Adrenal gland (tissue), 12 donors: ENCODE results near the gene PLXDC2. TPM values are rescaled to one million over a fixed set of nuclear protein-coding genes. Genes with fewer than 3 reads are reported as not detected.

Source experiments
- DNase-seq, 7 donors: peaks; one replicate each; pipeline ENCODE4 v3.0.0-alpha.2; 2019 to 2020
- H3K27ac ChIP-seq, 5 donors: fragments of 200-600 bp; sonication (generic) in 4 of 5; 1 replicate in 3 of 5; 2 replicates in 2 of 5; pipeline versions ENCODE4 v1.5.1 to v1.8.0; 2016 to 2020; ENCODE audit warnings: mild to moderate bottlenecking in 1 of 5
- H3K27me3 ChIP-seq: fragments of 200-600 bp; 2 replicates; pipeline ENCODE4 v1.8.0; 2021
- H3K36me3 ChIP-seq, 2 donors: fragments of 200-600 bp; replicated peaks in 1 of 2; 1 replicate in 1 of 2; 2 replicates in 1 of 2; pipeline versions ENCODE4 v1.5.1 to v1.8.0; 2018 to 2022
- H3K4me1 ChIP-seq, 2 donors: fragments of 200-600 bp; replicated peaks in 1 of 2; 1 replicate in 1 of 2; 2 replicates in 1 of 2; pipeline versions ENCODE4 v1.5.1 to v1.8.0; 2018 to 2021
- H3K4me3 ChIP-seq, 4 donors: fragments of 200-600 bp; sonication (generic) in 3 of 4; one replicate each; pipeline ENCODE4 v1.5.1; 2016 to 2018
- H3K9me3 ChIP-seq, 3 donors: fragments of 200-600 bp; sonication (generic) in 1 of 3; replicated peaks in 1 of 3; 1 replicate in 2 of 3; 2 replicates in 1 of 3; pipeline versions ENCODE4 v1.5.1 to v1.8.0; 2016 to 2021
- POLR2A ChIP-seq, 2 donors: fragments of 450-650 bp; IDR thresholded peaks; one replicate each; pipeline ENCODE4 v1.6.1; 2017; ENCODE audit warnings: antibody characterized with exemption in 2 of 2, mild to moderate bottlenecking in 2 of 2, moderate library complexity in 1 of 2
- WGBS, 4 donors: extraction: QIAGEN DNeasy Blood & Tissue Kit in 2 of 4; methylation state at CpG; one replicate each; pipeline versions ENCODE4 v1.1.5 to v1.1.7; 2013 to 2017; 5-methylcytosine and 5-hydroxymethylcytosine counted together
- intact Hi-C, 2 donors: fragments of 100-400 bp; cut with DNase I; formaldehyde crosslinking; loops; one replicate each; pipeline versions ENCODE4 v1.14.1 to v1.15.0; 2022 to 2023
- polyA plus RNA-seq, 3 donors: library from polyadenylated mRNA; stranded (reverse); fragments of 200-250 nt in 2 of 3; fragments of 350-450 nt in 1 of 3; fragmentation: Illumina TruSeq in 1 of 3; extraction: RNeasy Lipid Tissue Mini Kit (QIAGEN cat#74804) in 1 of 3; gene quantifications; one replicate each; pipeline ENCODE4 v1.2.3, GENCODE V29; 2013 to 2014
- total RNA-seq, 9 donors: library from RNA; depleted of rRNA in 4 of 9; stranded (reverse); fragments of >200 nt in 4 of 9; fragments of 120-200 nt in 1 of 9; fragmentation: NEBNext Ultra II Directional in 1 of 9; extraction: Animal tissue kit (Norgen Biotek cat#: 25700) in 1 of 9; gene quantifications; one replicate each; pipeline versions ENCODE4 v1.1.0 to v1.2.4, GENCODE V29; 2013 to 2023
- TF ChIP-seq, protein P1 (sequence below), 6 experiments: fragments of 450-650 bp in 4 of 6; fragments of 200-600 bp in 2 of 6; sonication (generic) in 1 of 6; IDR thresholded peaks; 1 replicate in 5 of 6; 2 replicates in 1 of 6; pipeline versions ENCODE4 v1.5.1 to v1.8.0; 2016 to 2021; ENCODE audit warnings: antibody characterized with exemption in 6 of 6, mild to moderate bottlenecking in 2 of 6, moderate library complexity in 1 of 6
- donor health status: healthy with polysubstance abuse.
- donor health status: Bipolar disorder and iron deficiency.
- donor health status: DM: yes; HTN: yes; CAD: no.
- donor health status: DM: no; HTN: no; CAD: no.
- donor health status: DM: no; HTN: no; CAD: no.
- donor health status: DM: yes; HTN: yes; CAD: no.

PLXDC2 gene
- total and polyA plus RNA-seq, 12 donors, result 12.1 to 127 (median 75.1) TPM

DNA sequence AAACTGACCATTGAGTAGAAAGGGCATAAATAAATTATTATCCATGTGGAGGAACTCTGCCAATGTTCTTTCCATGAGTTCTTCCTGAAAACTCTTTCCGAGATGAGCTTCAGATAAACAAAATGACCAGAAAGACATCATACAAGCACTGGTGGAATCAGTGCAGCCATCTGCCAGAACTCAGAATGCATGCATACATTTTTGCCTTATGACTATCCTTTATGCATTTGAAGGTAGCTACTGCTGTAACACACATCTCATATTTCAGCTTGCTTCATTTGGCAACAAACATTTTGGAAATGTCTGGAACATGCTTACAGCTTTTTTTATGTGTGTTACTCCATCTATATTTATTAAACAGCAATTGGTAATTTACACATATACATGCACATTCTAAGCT, 448.9 kb downstream of the PLXDC2 start:
- no peak overlapping the region for H3K27ac ChIP-seq
- TF ChIP-seq, protein P1, sequence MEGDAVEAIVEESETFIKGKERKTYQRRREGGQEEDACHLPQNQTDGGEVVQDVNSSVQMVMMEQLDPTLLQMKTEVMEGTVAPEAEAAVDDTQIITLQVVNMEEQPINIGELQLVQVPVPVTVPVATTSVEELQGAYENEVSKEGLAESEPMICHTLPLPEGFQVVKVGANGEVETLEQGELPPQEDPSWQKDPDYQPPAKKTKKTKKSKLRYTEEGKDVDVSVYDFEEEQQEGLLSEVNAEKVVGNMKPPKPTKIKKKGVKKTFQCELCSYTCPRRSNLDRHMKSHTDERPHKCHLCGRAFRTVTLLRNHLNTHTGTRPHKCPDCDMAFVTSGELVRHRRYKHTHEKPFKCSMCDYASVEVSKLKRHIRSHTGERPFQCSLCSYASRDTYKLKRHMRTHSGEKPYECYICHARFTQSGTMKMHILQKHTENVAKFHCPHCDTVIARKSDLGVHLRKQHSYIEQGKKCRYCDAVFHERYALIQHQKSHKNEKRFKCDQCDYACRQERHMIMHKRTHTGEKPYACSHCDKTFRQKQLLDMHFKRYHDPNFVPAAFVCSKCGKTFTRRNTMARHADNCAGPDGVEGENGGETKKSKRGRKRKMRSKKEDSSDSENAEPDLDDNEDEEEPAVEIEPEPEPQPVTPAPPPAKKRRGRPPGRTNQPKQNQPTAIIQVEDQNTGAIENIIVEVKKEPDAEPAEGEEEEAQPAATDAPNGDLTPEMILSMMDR (IDR thresholded peaks at IDR 0.05), result no peak
- no peak for TF ChIP-seq POLR2A (IDR thresholded peaks at IDR 0.05)
- no peaks in the 10 kb centered on the region for H3K4me1 ChIP-seq
- no peaks in the 10 kb centered on the region for H3K27me3 ChIP-seq
- WGBS, 4 donors, result 79 to 88% (median 85%) methylated on average over 1 of the region's 1 CpG
- H3K4me3 ChIP-seq, result no peak overlapping the region
- H3K9me3 ChIP-seq, result no peaks in the 10 kb centered on the region
- DNase-seq, result no peak
- H3K36me3 ChIP-seq, result no peaks in the 10 kb centered on the region
- intact Hi-C loops, result no loop called here

DNA sequence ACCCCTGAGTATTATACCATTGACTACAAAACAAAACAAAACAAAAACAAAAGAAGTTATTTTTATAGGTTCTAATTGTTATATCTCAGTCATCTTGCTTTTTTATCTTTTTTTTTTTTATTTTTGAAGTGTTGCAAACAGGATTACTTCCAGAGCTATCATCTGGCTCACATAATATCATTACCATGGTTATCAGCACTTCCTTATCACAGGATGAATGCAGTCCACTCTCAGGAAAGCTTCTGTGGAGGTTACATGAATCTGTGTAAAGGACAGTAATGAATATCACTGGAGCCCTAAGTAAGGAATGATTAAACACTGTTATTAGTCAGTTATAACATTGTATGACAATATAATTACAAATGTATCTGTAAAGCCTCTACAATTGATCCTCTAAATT, 451.5 kb downstream of the PLXDC2 start:
- H3K27ac ChIP-seq, result no peak overlapping the region
- H3K9me3 ChIP-seq, result no peaks in the 10 kb centered on the region
- H3K36me3 ChIP-seq, result no peaks in the 10 kb centered on the region
- no peak for DNase-seq
- H3K27me3 ChIP-seq, result no peaks in the 10 kb centered on the region
- intact Hi-C loops, result no loop called here
- TF ChIP-seq, protein P1 (IDR thresholded peaks at IDR 0.05), result no peak
- TF ChIP-seq POLR2A (IDR thresholded peaks at IDR 0.05), result no peak
- no peak overlapping the region for H3K4me3 ChIP-seq
- H3K4me1 ChIP-seq, result no peaks in the 10 kb centered on the region

DNA sequence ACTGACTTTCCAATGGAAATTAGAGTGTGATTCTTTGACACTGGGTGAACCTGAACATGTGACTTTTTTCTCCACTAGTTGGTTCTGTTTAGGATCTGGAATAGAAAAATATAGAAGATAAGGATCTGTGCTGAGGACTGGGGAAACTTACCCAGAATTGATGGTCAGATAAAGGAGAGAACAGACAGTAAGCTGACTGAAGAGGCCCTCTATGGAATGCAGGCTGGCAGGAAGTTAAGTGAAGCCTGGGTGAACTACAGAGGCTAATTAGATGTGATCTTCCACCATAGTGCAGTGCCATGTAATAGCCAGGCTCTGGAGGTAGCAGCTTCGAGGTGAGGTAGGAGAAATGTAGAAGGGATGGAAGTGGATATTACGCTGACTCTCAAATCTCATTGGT, 455.3 kb downstream of the PLXDC2 start:
- no peak for DNase-seq

DNA sequence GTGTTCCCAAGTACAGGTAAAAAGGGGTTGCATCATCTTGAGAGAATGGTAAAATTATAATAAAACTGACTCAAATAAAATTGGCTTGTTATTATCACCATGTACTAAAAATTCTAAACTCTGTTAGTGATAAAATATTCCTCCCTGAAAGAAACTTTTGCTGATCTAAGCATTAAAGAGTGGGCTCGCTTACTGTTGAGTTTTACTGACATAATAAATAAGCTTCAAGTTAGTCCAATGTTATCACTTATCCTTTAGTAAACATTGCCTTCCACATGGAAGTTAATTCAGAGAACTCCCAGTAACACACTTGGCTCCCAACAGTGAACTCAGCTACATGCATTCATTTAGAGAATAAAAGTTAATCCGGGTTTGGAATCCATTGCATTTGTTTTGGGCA, 456.4 kb downstream of the PLXDC2 start:
- H3K4me3 ChIP-seq, result no peak overlapping the region
- H3K27me3 ChIP-seq, result no peaks in the 10 kb centered on the region
- WGBS, 4 donors, result 46 to 83% (median 57%) methylated on average over 2 of the region's 2 CpGs
- H3K27ac ChIP-seq, result no peak overlapping the region
- TF ChIP-seq POLR2A (IDR thresholded peaks at IDR 0.05), result no peak
- TF ChIP-seq, protein P1 (IDR thresholded peaks at IDR 0.05), result no peak
- peaks cover 0 to 10% of the 10 kb centered on the region in 2 donors for H3K4me1 ChIP-seq
- H3K9me3 ChIP-seq, result no peaks in the 10 kb centered on the region
- no peaks in the 10 kb centered on the region for H3K36me3 ChIP-seq
- intact Hi-C loops, result no loop called here
- DNase-seq, result no peak

More for the DNA sequence above, 455.3 kb downstream of the PLXDC2 start:
- H3K27me3 ChIP-seq, result no peaks in the 10 kb centered on the region
- H3K4me3 ChIP-seq, result no peak overlapping the region
- intact Hi-C loops, result no loop called here
- WGBS, 4 donors, result 91 to 100% (median 94%) methylated on average over 2 of the region's 2 CpGs
- no peaks in the 10 kb centered on the region for H3K36me3 ChIP-seq
- H3K4me1 ChIP-seq, result peaks cover 0 to 8% of the 10 kb centered on the region in 2 donors
- no peaks in the 10 kb centered on the region for H3K9me3 ChIP-seq
- H3K27ac ChIP-seq, result no peak overlapping the region
- TF ChIP-seq, protein P1 (IDR thresholded peaks at IDR 0.05), result no peak
- no peak for TF ChIP-seq POLR2A (IDR thresholded peaks at IDR 0.05)
